Measurements from ENCODE around the gene IRX4. TPM values are rescaled to one million over a fixed set of nuclear protein-coding genes. Genes with fewer than 3 reads are reported as not detected.
"Not testable (repeated sequence)": the region's sequence is repeated elsewhere in the genome, so short reads cannot be mapped to it uniquely, and the experiment has no call there.

Gene IRX4
- total and polyA plus RNA-seq, 2 of the 4 experiments (the other 2 are of a cell fraction): not detected

DNA sequence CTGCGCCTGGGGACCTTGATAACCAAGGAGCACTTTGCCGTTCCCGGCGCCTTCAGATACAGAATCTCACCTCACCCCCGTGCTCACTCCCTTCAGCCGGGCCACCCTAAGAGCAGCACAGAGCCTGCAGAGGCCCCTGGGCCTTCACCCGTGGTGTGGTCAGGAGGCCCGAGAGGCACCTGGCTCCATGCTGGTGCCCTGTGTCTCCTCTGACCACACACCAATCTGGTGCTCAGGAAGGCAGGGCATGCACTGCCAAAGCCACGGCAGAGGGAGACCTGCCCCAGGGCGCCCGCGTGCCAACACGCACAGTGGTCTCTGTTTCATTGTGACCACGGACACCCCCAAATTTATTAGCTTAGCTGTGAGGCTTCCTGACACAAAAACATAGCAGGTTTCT, 11.3 kb downstream of the IRX4 start:
- Histone ChIP-seq H3K23ac (ENCODE audit: low read depth, low read length) (no peak overlapping the region), H3K4me1 (ENCODE audit: control insufficient read depth, insufficient read depth, low read length) (no peaks in the 10 kb centered on the region; the same call in 1 of the 2 replicates), H4K91ac (ENCODE audit: insufficient read depth, low read depth, low read length) (no peak overlapping the region), H3K14ac (replicated peaks; ENCODE audit: low read depth, low read length) (no peak overlapping the region), H3K79me1 (ENCODE audit: low read depth in 1 of 2, low read length in 2 of 2) (no peaks in the 10 kb centered on the region), H2BK20ac (ENCODE audit: low read depth, low read length) (no peak overlapping the region), H4K8ac (ENCODE audit: low read depth in 2 of 2, low read length in 2 of 2) (no peak overlapping the region), H3K36me3 (ENCODE audit: control insufficient read depth, insufficient read depth, low read length) (no peaks in the 10 kb centered on the region), H3K4ac (ENCODE audit: low read depth, low read length) (no peak overlapping the region), H2AFZ (replicated peaks; ENCODE audit: low read length, poor library complexity) (no peak overlapping the region), H2BK120ac (ENCODE audit: low read depth, low read length) (no peak overlapping the region), H3K4me2 (ENCODE audit: low read depth, low read length) (no peak overlapping the region), H3K9me3 (ENCODE audit: control insufficient read depth, insufficient read depth, low read length) (no peaks in the 10 kb centered on the region), H3K27ac (ENCODE audit: insufficient read depth, low read length) (no peak overlapping the region), H4K20me1 (ENCODE audit: insufficient read depth, low read length) (no peaks in the 10 kb centered on the region), H3K18ac (ENCODE audit: low read depth, low read length) (no peak overlapping the region), H2AK9ac (replicated peaks; ENCODE audit: low read depth, low read length, poor library complexity) (no peak overlapping the region), H4K5ac (ENCODE audit: low read depth, low read length) (no peak overlapping the region), H3K4me3 (ENCODE audit: insufficient read depth, low read depth, low read length) (no peak overlapping the region), H2BK15ac (ENCODE audit: low read depth, low read length) (no peak overlapping the region), H3K27me3 (ENCODE audit: control insufficient read depth, insufficient read depth, low read length) (peaks cover 53% of the 10 kb centered on the region), H3K9ac (ENCODE audit: low read depth, low read length) (no peak overlapping the region), H2AK5ac (ENCODE audit: low read depth, low read length) (no peak overlapping the region), H2BK5ac (ENCODE audit: low read depth, low read length, poor library complexity, severe bottlenecking) (no peak overlapping the region), H3K56ac (ENCODE audit: extremely low read depth, insufficient read depth, low read length) (no peak overlapping the region), H3K9me1 (ENCODE audit: insufficient read depth, low read length) (no peaks in the 10 kb centered on the region)
- WGBS, 2 experiments (ENCODE audit: extremely low coverage in 2 of 2, insufficient read length in 1 of 2): no CpG with 5 or more reads among the region's 14 CpGs
- no peak for ATAC-seq (ENCODE audit: low read depth)
- dilution Hi-C loops (cut with HindIII; ENCODE audit: low sequenced_read_pairs, unreplicated experiment) (no loop called here), in situ Hi-C loops (cut with MboI; ENCODE audit: low sequenced_read_pairs) (no loop called here), intact Hi-C loops (cut with micrococcal nuclease) (no loop called here)
- DNase-seq: no peak
- no TSS peak for BruUV-seq (replicated peaks)
- POLR2A ChIA-PET (ENCODE audit: unreplicated experiment): no interaction called here
- CTCF ChIA-PET: no interaction called here
- TF ChIP-seq RFX5 (IDR thresholded peaks at IDR 0.05; ENCODE audit: low read depth, low read length): no peak
- no peak for TF ChIP-seq SMC3 (IDR thresholded peaks at IDR 0.05; ENCODE audit: low read depth, low read length)
- TF ChIP-seq NFE2L2 (IDR thresholded peaks at IDR 0.05; ENCODE audit: low read depth, low read length): no peak
- TF ChIP-seq FOS (IDR thresholded peaks at IDR 0.05; ENCODE audit: low read depth, low read length): no peak

- POLR2A ChIA-PET (ENCODE audit: unreplicated experiment); H3K4me3 ChIP-seq (ENCODE audit: insufficient read depth, low read depth, low read length); DNase-seq; H2BK5ac ChIP-seq (ENCODE audit: low read depth, low read length, poor library complexity, severe bottlenecking); H2AK9ac ChIP-seq (replicated peaks; ENCODE audit: low read depth, low read length, poor library complexity); H2BK20ac ChIP-seq (ENCODE audit: low read depth, low read length); H3K23ac ChIP-seq (ENCODE audit: low read depth, low read length); H4K20me1 ChIP-seq (ENCODE audit: insufficient read depth, low read length); H4K8ac ChIP-seq (ENCODE audit: low read depth in 2 of 2, low read length in 2 of 2); ATAC-seq (ENCODE audit: low read depth); H2AFZ ChIP-seq (replicated peaks; ENCODE audit: low read length, poor library complexity); H3K4me1 ChIP-seq (ENCODE audit: control insufficient read depth, insufficient read depth, low read length); H3K9ac ChIP-seq (ENCODE audit: low read depth, low read length); H3K14ac ChIP-seq (replicated peaks; ENCODE audit: low read depth, low read length); BruUV-seq (replicated peaks); intact Hi-C loops (cut with micrococcal nuclease); H2AK5ac ChIP-seq (ENCODE audit: low read depth, low read length); H3K79me1 ChIP-seq (ENCODE audit: low read depth in 1 of 2, low read length in 2 of 2); in situ Hi-C loops (cut with MboI; ENCODE audit: low sequenced_read_pairs); H4K91ac ChIP-seq (ENCODE audit: insufficient read depth, low read depth, low read length); CTCF ChIA-PET; H3K4me2 ChIP-seq (ENCODE audit: low read depth, low read length); H3K36me3 ChIP-seq (ENCODE audit: control insufficient read depth, insufficient read depth, low read length); H3K18ac ChIP-seq (ENCODE audit: low read depth, low read length); H3K27ac ChIP-seq (ENCODE audit: insufficient read depth, low read length); H2BK15ac ChIP-seq (ENCODE audit: low read depth, low read length); H3K56ac ChIP-seq (ENCODE audit: extremely low read depth, insufficient read depth, low read length); H3K9me3 ChIP-seq (ENCODE audit: control insufficient read depth, insufficient read depth, low read length); H2BK120ac ChIP-seq (ENCODE audit: low read depth, low read length); H3K9me1 ChIP-seq (ENCODE audit: insufficient read depth, low read length); H4K5ac ChIP-seq (ENCODE audit: low read depth, low read length); dilution Hi-C loops (cut with HindIII; ENCODE audit: low sequenced_read_pairs, unreplicated experiment); H3K4ac ChIP-seq (ENCODE audit: low read depth, low read length): not testable (repeated sequence)
- WGBS, 2 experiments (ENCODE audit: extremely low coverage in 2 of 2, insufficient read length in 1 of 2): 99% methylated on average over 8 of the region's 21 CpGs; no CpG with 5 or more reads in 1 of the 2 experiments
- peaks cover 50% of the 10 kb centered on the region for H3K27me3 ChIP-seq (ENCODE audit: control insufficient read depth, insufficient read depth, low read length)
These were observed 12.1 kb downstream of the IRX4 start for GRCh38 chr5:1870435-1871272.
